ENCODE measurements around the gene AQP2.
A peak's percentile ranks its signal among the peaks of the same experiment; 100 is the strongest.

The AQP2 gene

GRCh38 chr12:49998453-49998852 is 47.9 kb downstream of the AQP2 start:
- no peak for DNase-seq

DNA sequence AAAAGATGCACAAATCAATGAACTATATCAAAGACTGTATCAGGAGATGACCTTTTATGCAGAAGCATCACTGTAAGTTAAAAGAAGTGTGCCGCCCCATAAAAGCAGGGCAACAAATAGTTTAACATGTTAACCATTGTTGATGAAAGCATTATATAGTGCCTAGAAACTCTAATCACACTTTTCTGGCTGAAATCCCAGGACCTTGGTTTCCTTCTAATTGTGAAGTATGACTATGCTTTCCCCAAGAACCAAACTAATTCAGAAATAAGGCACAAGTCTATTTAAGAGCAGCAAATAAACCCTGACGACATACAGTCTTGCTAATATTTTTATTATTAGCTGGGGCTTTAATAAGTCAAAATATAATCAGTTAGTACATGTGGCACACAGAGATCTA is 53.1 kb downstream of the AQP2 start:
- DNase-seq = no peak

DNA sequence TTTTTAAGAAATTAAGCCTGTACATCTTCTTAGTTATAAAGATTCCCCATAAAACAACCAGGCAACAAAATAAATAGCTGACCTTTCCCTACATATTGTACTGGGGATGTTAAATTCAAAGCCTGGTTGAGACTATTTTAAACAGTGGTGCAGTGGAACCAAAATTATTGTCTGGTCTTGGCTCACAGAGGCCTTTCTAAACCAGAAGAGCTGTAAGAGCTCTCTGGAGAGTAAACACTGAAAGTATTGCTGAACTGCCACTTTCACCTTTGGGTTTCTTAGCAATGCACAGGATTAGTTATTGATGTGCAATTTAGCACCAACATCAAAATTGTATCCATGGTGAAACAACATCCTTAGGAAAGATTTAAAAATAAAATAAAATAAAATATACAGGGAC is 54.2 kb downstream of the AQP2 start:
- DNase-seq = no peak

DNA sequence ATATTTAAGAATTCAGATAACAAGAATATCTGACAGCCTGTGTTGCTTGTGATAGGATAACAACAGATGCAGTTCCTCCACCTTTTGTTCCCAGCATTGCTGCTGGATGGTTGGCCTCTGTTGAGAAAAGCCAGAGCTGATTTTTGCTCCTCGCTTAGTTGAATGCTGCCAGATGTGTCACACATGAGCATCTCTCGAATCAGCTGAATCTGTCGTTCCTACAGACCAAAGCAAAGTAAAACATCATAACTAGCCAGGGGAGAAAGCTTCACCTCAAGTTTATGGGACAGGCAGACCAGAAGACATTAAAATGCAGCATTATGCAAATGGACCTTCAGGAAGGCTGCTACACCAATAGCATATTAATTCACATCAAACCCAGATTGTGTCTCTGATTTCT is 54.6 kb downstream of the AQP2 start:
- no peak for DNase-seq

DNA sequence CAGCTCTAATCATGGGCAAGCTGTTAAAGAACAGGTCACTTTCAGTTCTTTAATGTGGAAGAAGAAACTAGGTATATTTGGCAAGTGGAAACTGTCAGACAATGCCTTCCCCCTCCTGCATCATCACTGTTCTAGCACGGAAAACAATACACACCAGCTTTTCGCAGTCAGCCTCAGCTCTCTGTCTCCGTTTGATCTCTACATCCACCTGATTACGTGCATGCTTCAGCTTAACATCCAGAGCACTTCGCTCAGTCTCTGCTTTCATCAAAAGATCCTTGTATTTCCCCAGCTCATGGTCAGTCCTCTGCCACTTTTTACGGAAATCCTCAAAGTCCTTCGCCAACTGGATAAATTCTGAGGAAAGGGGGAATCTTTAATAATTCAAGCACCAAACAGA is 55.7 kb downstream of the AQP2 start:
- peak in 1 of 2 experiments; percentile 64 for DNase-seq

- peak; percentile 82 to 96 for DNase-seq
Measured at GRCh38 chr12:50006754-50007442, 56.4 kb downstream of the AQP2 start.
